ENCODE data around the gene SGMS2.
"Not testable (repeated sequence)": the region's sequence is repeated elsewhere in the genome, so short reads cannot be mapped to it uniquely, and the experiment has no call there.

The SGMS2 gene

DNA sequence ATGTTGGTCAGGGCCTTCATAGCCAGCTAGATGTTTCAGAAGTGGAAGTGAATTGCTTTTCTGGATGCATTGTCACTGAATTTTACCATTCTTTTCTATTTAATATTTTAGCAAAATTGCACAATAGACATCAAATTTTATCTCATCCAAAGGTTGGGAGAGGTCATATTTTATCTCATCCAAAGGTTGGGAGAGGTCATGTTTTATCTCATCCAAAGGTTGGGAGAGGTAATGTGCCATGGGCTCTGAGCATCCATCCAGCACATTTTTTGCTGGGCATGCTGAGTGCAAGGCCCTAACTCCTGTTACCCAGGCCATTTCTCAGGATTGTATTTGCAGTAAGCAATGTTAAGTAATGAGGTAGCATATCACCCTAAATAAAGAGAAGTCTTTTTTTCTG, 91.9 kb downstream of the SGMS2 start:
- no peak for DNase-seq

DNA sequence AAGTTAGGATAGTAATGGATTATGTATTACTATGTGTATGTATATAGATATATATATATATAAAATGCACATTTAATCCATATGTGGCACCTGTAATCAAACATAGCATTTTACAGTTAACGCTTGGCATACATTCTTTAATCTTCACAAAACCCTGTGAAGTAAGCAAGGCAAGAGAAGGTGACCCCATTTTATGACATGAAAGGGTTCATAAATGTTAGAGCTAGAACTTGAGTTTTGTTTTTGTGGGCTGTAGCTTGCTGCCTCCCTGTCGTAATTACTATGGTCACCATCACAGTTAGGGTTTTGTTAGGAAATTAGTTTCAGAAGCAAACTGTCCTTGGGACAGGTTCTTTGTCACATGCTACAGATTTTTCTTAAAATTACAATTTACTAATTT, 92.8 kb downstream of the SGMS2 start:
- no peak for DNase-seq

DNA sequence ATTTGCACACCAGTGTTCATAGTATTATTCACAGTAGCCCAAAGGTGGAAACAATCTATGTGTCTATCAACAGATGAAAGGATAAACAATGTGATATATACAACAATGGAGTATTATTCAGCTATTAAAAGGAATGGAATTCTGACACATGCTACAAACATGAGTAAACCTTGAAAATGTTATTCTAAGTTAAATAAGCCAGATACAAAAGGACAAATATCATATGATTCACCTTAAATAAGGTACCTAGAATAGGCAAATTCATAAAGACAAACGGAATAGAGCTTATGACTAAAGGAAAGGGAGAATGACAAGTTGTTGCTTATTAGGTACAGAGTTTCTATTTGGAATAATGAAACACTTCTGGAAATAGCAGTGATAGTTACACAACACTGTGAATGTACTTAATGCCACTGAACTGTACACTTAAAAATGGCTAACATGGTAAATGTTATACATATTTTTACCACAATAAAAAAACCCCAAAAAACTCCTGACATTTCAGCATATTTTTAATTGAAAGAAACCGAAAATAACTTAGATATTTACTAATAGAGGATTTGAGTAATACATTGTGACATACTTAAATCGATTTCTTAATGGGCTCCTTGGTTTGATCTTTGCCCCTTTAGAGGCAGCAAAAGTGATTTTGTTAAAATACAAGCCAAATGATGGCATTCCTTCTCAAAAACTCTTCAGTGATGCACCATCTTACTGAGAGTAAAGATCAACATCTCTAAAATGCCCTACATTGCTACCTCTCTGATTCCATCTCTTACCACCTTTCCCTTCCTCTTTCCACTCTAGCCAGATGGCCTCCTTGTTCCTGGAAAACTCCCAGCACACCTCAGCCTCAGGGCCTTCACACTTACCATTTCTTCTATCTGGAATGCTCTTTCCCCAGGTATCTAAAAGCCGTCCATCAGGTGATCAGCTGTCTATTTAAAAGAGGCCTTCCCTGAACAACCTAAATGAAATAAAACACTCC, 98.0 kb downstream of the SGMS2 start:
- DNase-seq: no peak

DNA sequence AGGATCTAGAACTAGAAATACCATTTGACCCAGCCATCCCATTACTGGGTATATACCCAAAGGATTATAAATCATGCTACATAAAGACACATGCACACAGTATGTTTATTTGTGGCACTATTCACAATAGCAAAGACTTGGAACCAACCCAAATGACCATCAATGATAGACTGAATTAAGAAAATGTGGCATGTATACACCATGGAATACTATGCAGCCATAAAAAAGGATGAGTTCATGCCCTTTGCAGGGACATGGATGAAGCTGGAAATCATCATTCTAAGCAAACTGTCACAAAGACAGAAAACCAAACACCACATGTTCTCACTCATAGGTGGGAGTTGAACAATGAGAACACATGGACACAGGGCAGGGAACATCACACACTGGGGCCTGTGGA, 101.0 kb downstream of the SGMS2 start:
- not testable (repeated sequence) for DNase-seq

DNA sequence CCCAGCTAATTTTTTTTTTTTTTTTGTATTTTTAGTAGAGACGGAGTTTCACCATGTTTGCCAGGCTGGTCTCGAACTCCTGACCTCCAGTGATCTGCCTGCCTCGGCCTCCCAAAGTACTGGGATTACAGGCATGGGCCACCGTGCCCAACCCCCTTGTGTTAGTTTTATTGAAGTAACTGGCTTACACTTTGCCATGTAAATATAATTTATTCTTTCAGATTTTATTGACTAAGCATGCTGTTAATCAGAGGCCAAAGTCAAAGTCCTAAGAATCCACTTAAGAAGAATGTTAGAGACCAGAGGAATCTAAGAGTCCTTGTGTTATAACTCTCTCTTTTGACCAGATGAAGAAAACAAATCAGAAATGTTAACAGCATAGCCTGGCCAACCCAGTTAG, 102.1 kb downstream of the SGMS2 start:
- DNase-seq: not testable (repeated sequence)

DNA sequence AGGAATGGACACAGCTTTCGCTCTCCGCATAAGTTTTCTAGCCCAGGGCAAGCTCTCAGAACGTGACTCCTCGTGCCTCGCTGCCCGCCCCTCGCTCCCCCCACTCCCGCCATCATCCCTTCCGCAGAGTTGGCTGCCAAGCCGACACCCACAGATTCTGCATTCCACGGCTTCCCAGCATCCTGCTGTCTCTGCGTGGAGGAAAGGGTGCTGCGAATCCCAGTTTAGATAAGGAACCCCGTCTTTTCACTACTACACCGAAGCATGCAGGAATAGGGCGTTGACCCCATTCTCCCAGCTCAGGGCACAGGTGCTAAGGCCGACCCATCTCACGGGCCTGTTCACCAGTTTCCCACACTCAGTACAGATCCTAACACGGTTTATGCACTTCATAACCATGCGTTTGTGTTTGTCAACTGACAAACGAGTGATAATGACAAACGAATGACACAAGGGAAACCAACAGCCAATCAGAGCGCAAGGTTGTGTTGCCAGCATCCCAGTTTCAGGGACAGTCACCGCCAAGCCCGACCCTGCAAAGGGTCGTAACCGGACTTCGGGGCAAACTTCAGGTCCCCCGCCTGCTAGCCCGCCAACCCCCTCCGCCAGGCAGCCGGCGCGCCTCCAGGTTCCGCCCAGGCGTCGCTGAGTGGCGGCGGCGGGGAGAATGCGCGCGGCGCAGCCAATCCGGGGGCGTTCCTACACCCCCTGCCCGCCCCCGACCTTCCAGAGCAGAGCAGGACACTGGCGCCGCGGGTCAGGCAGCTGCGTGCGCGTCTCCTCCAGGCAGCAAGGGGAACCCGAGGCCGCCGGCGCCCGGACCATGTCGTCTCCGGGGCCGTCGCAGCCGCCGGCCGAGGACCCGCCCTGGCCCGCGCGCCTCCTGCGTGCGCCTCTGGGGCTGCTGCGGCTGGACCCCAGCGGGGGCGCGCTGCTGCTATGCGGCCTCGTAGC, 106.4 kb downstream of the SGMS2 start, which contains the start of gene CYP2U1:
Gene CYP2U1, plus strand, starts transcription at position 729 of the 954 bp plus-strand sequence. Its CDS starts 95 bp downstream, at position 824.
- DNase-seq: peak; percentile 62

DNA sequence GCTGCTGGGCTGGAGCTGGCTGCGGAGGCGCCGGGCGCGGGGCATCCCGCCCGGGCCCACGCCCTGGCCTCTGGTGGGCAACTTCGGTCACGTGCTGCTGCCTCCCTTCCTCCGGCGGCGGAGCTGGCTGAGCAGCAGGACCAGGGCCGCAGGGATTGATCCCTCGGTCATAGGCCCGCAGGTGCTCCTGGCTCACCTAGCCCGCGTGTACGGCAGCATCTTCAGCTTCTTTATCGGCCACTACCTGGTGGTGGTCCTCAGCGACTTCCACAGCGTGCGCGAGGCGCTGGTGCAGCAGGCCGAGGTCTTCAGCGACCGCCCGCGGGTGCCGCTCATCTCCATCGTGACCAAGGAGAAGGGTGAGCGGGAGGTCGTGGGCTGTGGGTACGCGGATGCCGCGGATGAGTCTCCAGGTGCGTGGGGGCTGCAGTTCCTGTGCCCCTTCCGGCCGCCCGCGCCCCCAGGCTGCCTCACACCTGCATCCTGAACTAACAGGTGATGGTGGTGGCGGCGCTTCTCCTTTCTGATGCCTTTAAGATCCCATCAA, 107.1 kb downstream of the SGMS2 start:
- DNase-seq: no peak

DNA sequence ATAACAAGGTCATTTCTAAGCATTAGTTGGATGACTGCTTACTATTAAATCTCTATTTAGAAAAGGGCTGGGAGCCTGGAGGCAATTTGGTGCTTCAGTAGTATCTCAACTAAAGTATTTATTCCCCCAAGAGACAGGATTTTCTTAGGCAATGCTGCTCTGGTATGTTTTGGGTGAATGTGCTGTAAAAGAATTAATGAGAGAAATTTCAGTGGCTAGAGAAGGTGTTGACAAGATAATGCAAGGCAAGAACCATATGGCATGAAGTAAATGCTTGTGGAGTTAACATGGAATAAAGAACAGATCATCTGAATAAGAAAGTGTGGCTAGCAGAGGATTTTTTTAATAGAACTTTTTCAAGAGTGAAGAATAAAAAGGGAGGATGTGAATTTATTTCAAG, 110.5 kb downstream of the SGMS2 start:
- no peak for DNase-seq

DNA sequence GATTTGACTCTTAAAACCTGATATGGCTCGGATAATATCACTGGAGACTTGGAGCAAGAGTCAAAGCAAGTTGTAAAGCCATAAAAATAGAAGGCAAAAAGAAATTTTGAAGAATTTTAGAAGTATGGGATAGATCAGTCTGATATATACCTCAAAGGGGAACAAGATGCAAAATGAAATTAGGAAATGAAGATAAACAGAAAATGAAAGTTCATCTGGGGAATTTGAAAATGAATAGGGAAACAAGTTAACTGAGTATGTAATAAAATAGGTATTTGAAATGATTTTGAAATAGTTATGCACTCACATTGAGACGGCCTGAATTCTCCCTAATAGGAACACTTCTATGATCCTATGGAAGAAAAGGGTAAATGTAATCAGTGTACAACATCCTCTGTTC, 112.3 kb downstream of the SGMS2 start:
- no peak for DNase-seq

DNA sequence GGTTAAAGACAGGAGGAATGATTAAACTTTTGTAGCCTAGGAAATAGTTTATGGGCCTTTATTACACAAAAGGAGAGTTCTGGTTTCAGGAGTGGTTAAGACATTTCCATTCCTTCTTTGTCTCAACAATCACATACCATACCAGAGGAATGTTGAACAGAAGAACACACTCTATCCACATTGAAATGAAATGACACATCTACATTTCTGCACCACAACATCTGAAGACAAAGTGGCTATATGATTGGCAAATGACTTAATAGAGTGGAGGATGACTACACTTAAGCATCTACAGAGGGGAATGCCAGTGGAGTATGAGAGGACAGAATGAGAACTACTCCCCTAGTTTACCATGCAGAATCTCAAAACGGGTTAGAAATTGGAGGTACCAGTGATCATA, 114.6 kb downstream of the SGMS2 start:
- no peak for DNase-seq

DNA sequence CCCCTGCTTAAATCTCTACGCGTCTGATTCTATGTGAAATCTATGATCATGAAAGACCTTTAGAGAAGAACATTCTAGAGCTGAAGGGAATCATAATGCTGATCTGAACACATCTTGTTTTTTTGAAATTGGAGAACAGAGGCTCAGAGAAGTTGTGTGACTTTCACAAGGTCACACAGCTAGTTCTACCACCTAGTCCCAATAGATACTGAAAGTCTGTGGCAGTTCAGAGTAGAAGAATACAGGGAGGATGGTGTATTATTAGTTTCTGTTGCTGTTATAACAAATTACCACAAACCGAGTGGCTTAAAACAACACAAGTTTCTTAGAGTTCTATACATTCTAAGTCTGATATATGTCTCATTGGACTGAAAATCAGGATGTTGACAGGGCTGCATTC, 121.1 kb downstream of the SGMS2 start:
- no peak for DNase-seq

DNA sequence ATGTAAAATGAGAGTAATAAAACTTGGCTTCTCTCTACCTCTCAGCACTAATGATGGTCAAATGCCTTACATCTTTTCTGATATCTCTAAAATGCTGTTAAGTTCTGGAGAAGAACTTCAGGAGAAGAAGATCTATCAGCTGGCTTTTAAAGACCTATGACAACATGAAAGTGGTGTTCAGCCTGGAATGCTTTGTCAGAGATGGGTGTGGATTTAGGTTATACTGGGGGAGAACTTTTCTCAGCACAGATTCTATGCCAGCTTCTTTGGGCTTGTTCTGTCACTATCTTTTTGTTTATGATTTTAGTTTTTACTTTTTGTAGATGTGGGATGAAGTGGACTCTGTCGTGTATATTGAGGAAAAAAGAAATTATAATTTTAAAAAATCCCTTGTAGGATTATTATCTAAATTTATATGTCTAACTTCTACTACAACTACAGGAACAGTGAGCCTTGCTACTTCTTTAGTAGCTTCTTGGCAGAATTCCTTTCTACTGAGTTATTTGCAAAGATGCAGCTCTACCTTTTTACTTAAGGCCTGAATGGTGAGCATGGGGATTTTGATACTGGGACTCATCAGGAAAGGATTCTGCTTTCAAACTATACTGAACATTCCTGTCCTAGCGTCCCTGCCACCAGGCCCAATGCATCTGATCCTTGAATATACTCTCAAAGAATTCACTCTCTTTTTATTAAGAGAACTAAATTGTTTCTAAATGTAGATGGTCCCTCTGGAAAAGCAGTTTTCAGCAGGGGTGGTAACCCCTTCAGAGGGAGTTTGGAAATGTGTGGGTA, 126.2 kb downstream of the SGMS2 start:
- no peak for DNase-seq

DNA sequence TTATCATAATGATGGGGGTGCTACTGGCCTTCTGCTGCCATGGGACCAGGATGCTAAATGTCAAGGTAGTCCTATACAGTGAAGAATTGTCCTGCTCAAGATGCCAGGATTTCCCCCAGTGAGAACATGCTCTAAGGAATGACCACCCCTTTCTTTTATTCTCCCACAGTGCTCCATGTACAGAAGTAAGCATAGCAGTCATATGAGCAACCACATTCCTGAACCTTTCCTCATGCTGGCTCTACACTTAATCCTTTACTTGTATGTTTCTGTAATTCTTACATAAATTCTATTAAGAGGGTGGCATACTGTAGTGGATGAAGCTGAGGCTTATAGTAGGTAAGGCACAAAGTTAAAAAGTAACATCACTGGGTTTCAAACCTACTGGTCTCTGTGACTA, 126.8 kb downstream of the SGMS2 start:
- DNase-seq: no peak

DNA sequence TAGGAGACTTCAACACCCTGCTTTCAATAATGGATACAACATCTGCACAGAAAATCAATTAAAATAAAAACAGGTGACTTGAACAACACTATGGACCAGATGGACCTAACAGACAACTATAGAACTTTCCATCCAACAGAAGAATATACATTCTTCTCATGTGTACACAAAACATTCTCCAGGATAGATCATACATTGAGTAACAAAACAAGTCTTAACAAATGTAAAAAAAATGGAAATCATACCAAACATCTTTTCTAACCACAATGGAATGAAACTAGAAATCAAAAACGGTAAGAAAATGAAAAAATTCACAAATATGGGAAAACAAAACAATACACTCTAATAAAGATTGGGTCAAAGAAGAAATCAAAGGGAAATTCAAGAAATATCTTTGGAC, 131.3 kb downstream of the SGMS2 start:
- no peak for DNase-seq
